GM12878 (cell line): ENCODE measurements around the gene DPY30. TPM values are rescaled to one million over a fixed set of nuclear protein-coding genes. Genes with fewer than 3 reads are reported as not detected.
A peak's percentile ranks its signal among the peaks of the same experiment; 100 is the strongest.

Source experiments
- ATAC-seq: fragments of 200-7000 bp; cut with Tn5 transposase; 3 replicates; pipeline ENCODE4 v1.9.1; 2020; ENCODE audit warnings: mild to moderate bottlenecking, moderate library complexity
- BruUV-seq: library from RNA; stranded (reverse); fragments of 400-500 nt; replicated peaks from 2 replicates; lab custom pipeline; 2021; lab: Mats Ljungman, UMichigan
- CTCF ChIA-PET: fragments of 300-600 bp; sonication (Branson Sonifier 250); formaldehyde crosslinking; extraction: SDS; loops from one replicate; lab custom pipeline; 2021; ENCODE audit warnings: inconsistent platforms; lab: Yijun Ruan, JAX
- POLR2A ChIA-PET: fragments of 350-600 bp; formaldehyde crosslinking; extraction: SDS; loops from one replicate; lab custom pipeline; 2021; ENCODE audit warnings: inconsistent platforms; lab: Charles Lee
- RAD21 ChIA-PET: fragments of 300-600 bp; sonication (Branson Sonifier 250); formaldehyde crosslinking; loops from one replicate; lab custom pipeline; 2023; ENCODE audit warnings: antibody characterized with exemption; ENCODE audit not compliant: unreplicated experiment; lab: Charles Lee
- SMC1A ChIA-PET: fragments of 300-600 bp; sonication (Branson Sonifier 250); formaldehyde crosslinking; loops from one replicate; lab custom pipeline; 2023; ENCODE audit not compliant: unreplicated experiment, uncharacterized antibody; lab: Charles Lee
- DNase-seq: peaks from one replicate; pipeline ENCODE4 v3.0.0-alpha.2; 2011; ENCODE audit warnings: low read depth, low spot score
- FAIRE-seq: peaks from 3 replicates; lab custom pipeline; 2011; peaks lifted over from hg19 to GRCh38; lab: Jason Lieb, UNC
- H2AFZ ChIP-seq: 2 replicates; pipeline ENCODE4 v1.6.0; 2011; ENCODE audit warnings: low read depth, low read length, control low read depth; ENCODE audit not compliant: control insufficient read depth
- H3K27ac ChIP-seq: 2 replicates; pipeline ENCODE4 v1.5.1; 2011; ENCODE audit warnings: control low read depth; ENCODE audit not compliant: control insufficient read depth, insufficient read depth
- H3K27me3 ChIP-seq, 2 experiments: replicated peaks in 1 of 2; 2 replicates each; pipeline versions ENCODE4 v1.6.0 to v1.6.1; 2011; ENCODE audit warnings: low read length in 1 of 2; ENCODE audit not compliant: control insufficient read depth in 2 of 2, insufficient read depth in 2 of 2
- H3K36me3 ChIP-seq, 2 experiments: 2 replicates each; pipeline ENCODE4 v1.5.1; 2011; ENCODE audit warnings: low read length in 1 of 2; ENCODE audit not compliant: control insufficient read depth in 2 of 2, insufficient read depth in 2 of 2
- H3K4me1 ChIP-seq: 2 replicates; pipeline ENCODE4 v1.6.1; 2011; ENCODE audit warnings: mild to moderate bottlenecking, low read length, moderate library complexity, mixed read lengths; ENCODE audit not compliant: control insufficient read depth, insufficient read depth
- H3K4me2 ChIP-seq: 2 replicates; pipeline ENCODE4 v1.6.0; 2011; ENCODE audit warnings: control low read depth; ENCODE audit not compliant: control insufficient read depth, insufficient read depth
- H3K4me3 ChIP-seq: fragments of 200-600 bp; sonication (generic); 2 replicates; pipeline ENCODE4 v1.5.1; 2016
- H3K79me2 ChIP-seq: 2 replicates; pipeline ENCODE4 v1.6.0; 2011; ENCODE audit warnings: low read length; ENCODE audit not compliant: control insufficient read depth, insufficient read depth
- H3K9ac ChIP-seq: 2 replicates; pipeline ENCODE4 v1.8.0; 2011; ENCODE audit warnings: low read length, control low read depth, mixed read lengths; ENCODE audit not compliant: control insufficient read depth, insufficient read depth
- H3K9me3 ChIP-seq: replicated peaks from 3 replicates; pipeline ENCODE4 v1.5.1; 2011; ENCODE audit warnings: mild to moderate bottlenecking, low read length; ENCODE audit not compliant: control insufficient read depth, insufficient read depth
- H4K20me1 ChIP-seq: 2 replicates; pipeline ENCODE4 v1.6.0; 2011; ENCODE audit not compliant: control insufficient read depth, insufficient read depth
- CHD4 ChIP-seq: fragments of 200-600 bp; sonication (generic); IDR thresholded peaks from 2 replicates; pipeline ENCODE4 v1.6.1; 2016; ENCODE audit warnings: mild to moderate bottlenecking
- FOXM1 ChIP-seq: IDR thresholded peaks from 2 replicates; pipeline ENCODE4 v1.6.1; 2012; ENCODE audit warnings: low read depth, mild to moderate bottlenecking, inconsistent platforms, low read length, moderate library complexity
- IRF3 ChIP-seq: fragments of 450-650 bp; IDR thresholded peaks from 2 replicates; pipeline ENCODE4 v1.6.1; 2014; ENCODE audit warnings: mild to moderate bottlenecking
- JUNB ChIP-seq: IDR thresholded peaks from 2 replicates; pipeline ENCODE4 v1.6.1; 2016; ENCODE audit warnings: antibody characterized with exemption, mild to moderate bottlenecking
- NR2C1 ChIP-seq: fragments of 450-650 bp; IDR thresholded peaks from 2 replicates; pipeline ENCODE4 v1.6.1; 2017; ENCODE audit warnings: antibody characterized with exemption, mild to moderate bottlenecking, moderate library complexity
- PRDM15 ChIP-seq: fragments of 450-650 bp; formaldehyde crosslinking; IDR thresholded peaks from 2 replicates; pipeline ENCODE4 v1.4.0; 2020; ENCODE audit warnings: mild to moderate bottlenecking, moderate library complexity
- REST ChIP-seq: IDR thresholded peaks from 2 replicates; pipeline ENCODE4 v1.6.1; 2012; ENCODE audit warnings: mild to moderate bottlenecking, low read depth, low read length
- SIX5 ChIP-seq: IDR thresholded peaks from 2 replicates; pipeline ENCODE4 v1.6.1; 2011; ENCODE audit warnings: mild to moderate bottlenecking, low read depth, low read length, moderate library complexity; ENCODE audit not compliant: severe bottlenecking
- STAT1 ChIP-seq: fragments of 450-650 bp; conservative IDR thresholded peaks from 2 replicates; pipeline ENCODE4 v1.6.1; 2014; ENCODE audit warnings: antibody characterized with exemption, mild to moderate bottlenecking
- TBL1XR1 ChIP-seq: IDR thresholded peaks from 2 replicates; pipeline ENCODE4 v1.6.1; 2012; ENCODE audit warnings: low read depth, low read length, improper control_type of control experiment
- ZZZ3 ChIP-seq: IDR thresholded peaks from 2 replicates; pipeline ENCODE4 v1.6.1; 2011; ENCODE audit warnings: low read depth; ENCODE audit not compliant: control insufficient read depth, insufficient read length
- WGBS: methylation state at CpG from one replicate; pipeline ENCODE4 v1.1.6; 2016; ENCODE audit warnings: low lambda C conversion rate; ENCODE audit not compliant: insufficient replicate concordance, insufficient coverage; ENCODE audit errors: missing lambda C conversion rate; 5-methylcytosine and 5-hydroxymethylcytosine counted together
- in situ Hi-C: fragments of 300-500 bp; cut with MboI; formaldehyde crosslinking; loops from 9 replicates; pipeline ENCODE4 v1.14.3; 2018; ENCODE audit warnings: mixed read lengths
- intact Hi-C: fragments of 100-400 bp; cut with micrococcal nuclease; formaldehyde crosslinking; loops from one replicate; pipeline ENCODE4 v1.14.2; 2022; ENCODE audit not compliant: unreplicated experiment
- polyA plus RNA-seq, 11 experiments: library from polyadenylated mRNA; depleted of rRNA in 4 of 11; unstranded in 6 of 11; stranded (reverse) in 5 of 11; fragments of >200 nt; fragmentation: Nextera tagmentation in 4 of 11; fragmentation: Illumina TruSeq in 1 of 11; extraction: Ambion mirVana in 4 of 11; extraction: Trizol in 1 of 11; gene quantifications; 1 replicate in 1 of 11; 2 replicates in 10 of 11; pipeline versions ENCODE4 v1.2.1 to v1.2.3, GENCODE V29; 2011 to 2016; ENCODE audit warnings: inconsistent platforms in 2 of 11, missing spikeins in 2 of 11, low read depth in 1 of 11
- total RNA-seq, 4 experiments: library from RNA; depleted of rRNA in 3 of 4; stranded (reverse); fragments of >200 nt in 3 of 4; fragmentation: Illumina TruSeq in 1 of 4; extraction: Trizol in 1 of 4; gene quantifications; 2 replicates each; pipeline versions ENCODE4 v1.2.1 to v1.2.3, GENCODE V29; 2013 to 2021
- TF ChIP-seq, protein P1 (sequence below): IDR thresholded peaks from 2 replicates; pipeline ENCODE4 v1.6.1; 2012; ENCODE audit warnings: low read length, inconsistent platforms

Gene DPY30
- total and polyA plus RNA-seq, 10 of the 15 experiments (the other 5 are each of a cell fraction or from before 2014, with no cell fraction given): 45.8 to 307 (median 89.2) TPM

DNA sequence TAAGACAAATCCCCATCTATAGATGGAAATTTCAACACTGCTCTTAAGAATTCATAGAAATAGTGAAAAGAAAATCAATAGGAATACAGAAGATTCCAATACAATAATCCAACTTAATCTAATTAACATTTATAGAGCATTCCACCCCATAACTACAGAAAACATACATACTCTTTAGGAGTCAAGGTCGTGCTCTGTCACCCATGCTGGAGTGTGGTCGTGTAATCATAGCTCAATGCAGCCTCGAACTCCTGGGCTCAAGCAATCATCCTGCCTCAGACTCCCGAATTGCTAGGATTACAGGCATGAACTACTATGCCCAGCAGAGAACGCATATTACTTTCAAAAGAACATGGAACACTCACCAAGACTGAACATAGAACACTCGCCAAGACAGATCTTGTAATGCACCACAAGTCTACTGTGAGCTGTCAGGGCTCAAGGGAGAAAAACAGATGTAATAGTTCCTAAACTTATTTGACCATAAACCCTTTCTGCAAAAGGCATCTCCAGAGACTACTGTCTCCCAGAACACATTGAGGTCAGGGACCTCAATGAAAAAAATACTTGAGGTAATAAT, 42.9 kb downstream of the DPY30 start (continued):
- no peak for TF ChIP-seq REST

- in situ Hi-C loops: no loop called here
- peaks cover 5% of the 10 kb centered on the region for H3K4me1 ChIP-seq
- TF ChIP-seq ZZZ3: no peak
- no peak for TF ChIP-seq STAT1
- TF ChIP-seq FOXM1: no peak
- no peak for TF ChIP-seq PRDM15 (CRISPR knock-in tag)
- no peak for TF ChIP-seq JUNB
- no peak for TF ChIP-seq IRF3
- TF ChIP-seq TBL1XR1: no peak
- no peak for TF ChIP-seq CHD4
- no peak for TF ChIP-seq SIX5
- no peak for TF ChIP-seq NR2C1
- TF ChIP-seq, protein P1, sequence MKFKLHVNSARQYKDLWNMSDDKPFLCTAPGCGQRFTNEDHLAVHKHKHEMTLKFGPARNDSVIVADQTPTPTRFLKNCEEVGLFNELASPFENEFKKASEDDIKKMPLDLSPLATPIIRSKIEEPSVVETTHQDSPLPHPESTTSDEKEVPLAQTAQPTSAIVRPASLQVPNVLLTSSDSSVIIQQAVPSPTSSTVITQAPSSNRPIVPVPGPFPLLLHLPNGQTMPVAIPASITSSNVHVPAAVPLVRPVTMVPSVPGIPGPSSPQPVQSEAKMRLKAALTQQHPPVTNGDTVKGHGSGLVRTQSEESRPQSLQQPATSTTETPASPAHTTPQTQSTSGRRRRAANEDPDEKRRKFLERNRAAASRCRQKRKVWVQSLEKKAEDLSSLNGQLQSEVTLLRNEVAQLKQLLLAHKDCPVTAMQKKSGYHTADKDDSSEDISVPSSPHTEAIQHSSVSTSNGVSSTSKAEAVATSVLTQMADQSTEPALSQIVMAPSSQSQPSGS: no peak
- TF ChIP-seq, all 136 proteins: peak for 0
- ChIA-PET RAD21 (no interaction called here), SMC1A (interaction anchor here (1.0 to 1.2 kb wide), 2 partner anchors 11 to 16 kb away, joined by 3 to 4 read pairs; no protein-coding TSS in a partner anchor), CTCF (no interaction called here), POLR2A (interaction anchor here (0.9 kb wide), 1 partner anchor 20 kb away, joined by 6 read pairs; no protein-coding TSS in a partner anchor)
- H3K27ac ChIP-seq: no peak overlapping the region
- peaks cover 2% of the 10 kb centered on the region; the same call in 1 of the 3 replicates for H3K9me3 ChIP-seq
- BruUV-seq: TSS peak; percentile 9
- no peaks in the 10 kb centered on the region for H3K27me3 ChIP-seq
- H3K4me3 ChIP-seq: no peak overlapping the region
- no peaks in the 10 kb centered on the region for H4K20me1 ChIP-seq
- no peak overlapping the region for H2AFZ ChIP-seq
- WGBS: 99% methylated on average over 4 of the region's 4 CpGs
- H3K36me3 ChIP-seq: no peaks in the 10 kb centered on the region; a peak in 1 of 4 replicates
- FAIRE-seq (no peak), ATAC-seq (no peak), DNase-seq (no peak)
- peaks cover 80% of the 10 kb centered on the region for H3K79me2 ChIP-seq
- H3K9ac ChIP-seq: no peak overlapping the region
- intact Hi-C loops: no loop called here
- H3K4me2 ChIP-seq: no peak overlapping the region
Measured at GRCh38 chr2:31992934-31993333, 46.7 kb downstream of the DPY30 start.
